Measurements from ENCODE around the gene MOCS3. TPM values are rescaled to one million over a fixed set of nuclear protein-coding genes. Genes with fewer than 3 reads are reported as not detected.
A peak's percentile ranks its signal among the peaks of the same experiment; 100 is the strongest.

MOCS3 gene
- total and polyA plus RNA-seq, 10 of the 15 experiments (the other 5 are each of a cell fraction or from before 2014, with no cell fraction given), result 0.87 to 5.9 (median 3.6) TPM

DNA sequence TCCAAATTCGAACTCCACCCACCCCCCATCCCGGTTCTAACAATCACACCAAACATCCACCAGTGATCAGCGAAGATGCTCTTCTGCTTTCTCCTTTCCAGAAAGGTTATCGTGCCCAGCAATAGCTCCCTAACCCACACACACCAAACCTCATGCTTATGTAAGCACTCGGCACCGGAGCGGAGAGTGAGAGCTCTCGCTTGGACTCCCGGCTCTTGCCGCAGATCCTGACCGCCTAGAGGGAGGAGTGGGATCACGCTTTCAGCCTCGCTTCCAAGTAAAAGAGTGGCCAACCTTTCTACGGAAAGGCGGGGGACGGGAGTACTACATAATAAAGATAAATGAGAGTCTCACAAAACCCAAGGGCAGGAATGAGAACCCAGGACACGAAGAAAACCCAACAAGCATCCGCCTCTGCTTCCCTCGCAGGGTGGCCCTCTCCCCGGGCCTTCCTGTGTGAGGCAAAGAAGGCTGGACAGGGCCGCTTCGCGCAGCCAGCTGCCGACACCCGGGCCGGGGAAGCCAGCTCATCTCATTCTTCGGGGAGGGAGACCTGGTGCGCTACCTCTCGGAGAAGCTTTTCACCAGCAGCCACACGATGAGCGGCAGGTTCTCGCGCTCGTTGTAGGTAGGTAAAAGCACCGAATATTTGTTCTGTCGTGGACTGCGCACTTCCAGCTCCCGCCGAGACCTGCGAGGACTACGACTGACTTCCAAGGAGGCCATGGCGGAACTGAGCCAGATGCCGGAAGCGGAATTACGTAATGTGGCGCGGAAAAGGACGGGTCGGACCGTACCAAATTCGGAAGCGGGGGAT lies 612 bp upstream of the MOCS3 start, which contains the start of gene DPM1 (continued):
- TF ChIP-seq IRF4 (IDR thresholded peaks at IDR 0.05; ENCODE audit: low read depth, low read length) (0 out of 2 replicates have a peak, but pooled peaks have one; percentile 29), TAF1 (IDR thresholded peaks at IDR 0.05; ENCODE audit: borderline replicate concordance, low read depth, low read length) (peak; percentile 100), ZNF622 (IDR thresholded peaks at IDR 0.05) (no peak), LARP7 (IDR thresholded peaks at IDR 0.05) (peak; percentile 60; the same call in 1 of the 2 replicates), HCFC1 (IDR thresholded peaks at IDR 0.05; ENCODE audit: low read length) (peak; percentile 38; the same call in 1 of the 2 replicates), POLR2A (IDR thresholded peaks at IDR 0.05; ENCODE audit: low read depth, low read length) (peak; percentile 99), SREBF1 (IDR thresholded peaks at IDR 0.05; ENCODE audit: low read length) (no peak), CBFB (IDR thresholded peaks at IDR 0.05; ENCODE audit: low read depth) (peak; percentile 74; the same call in 1 of the 2 replicates), SIX5 (IDR thresholded peaks at IDR 0.05; ENCODE audit: low read depth, low read length, severe bottlenecking) (no peak), RUNX3 (IDR thresholded peaks at IDR 0.05; ENCODE audit: low read length) (peak; percentile 43; the same call in 1 of the 2 replicates), ZNF207 (IDR thresholded peaks at IDR 0.05; ENCODE audit: borderline replicate concordance) (0 out of 2 replicates have a peak, but pooled peaks have one; percentile 88), POLR2AphosphoS5 (IDR thresholded peaks at IDR 0.05; ENCODE audit: low read length) (peak; percentile 99), PML (IDR thresholded peaks at IDR 0.05; ENCODE audit: low read length) (peak; percentile 96)
- TF ChIP-seq, protein P1, sequence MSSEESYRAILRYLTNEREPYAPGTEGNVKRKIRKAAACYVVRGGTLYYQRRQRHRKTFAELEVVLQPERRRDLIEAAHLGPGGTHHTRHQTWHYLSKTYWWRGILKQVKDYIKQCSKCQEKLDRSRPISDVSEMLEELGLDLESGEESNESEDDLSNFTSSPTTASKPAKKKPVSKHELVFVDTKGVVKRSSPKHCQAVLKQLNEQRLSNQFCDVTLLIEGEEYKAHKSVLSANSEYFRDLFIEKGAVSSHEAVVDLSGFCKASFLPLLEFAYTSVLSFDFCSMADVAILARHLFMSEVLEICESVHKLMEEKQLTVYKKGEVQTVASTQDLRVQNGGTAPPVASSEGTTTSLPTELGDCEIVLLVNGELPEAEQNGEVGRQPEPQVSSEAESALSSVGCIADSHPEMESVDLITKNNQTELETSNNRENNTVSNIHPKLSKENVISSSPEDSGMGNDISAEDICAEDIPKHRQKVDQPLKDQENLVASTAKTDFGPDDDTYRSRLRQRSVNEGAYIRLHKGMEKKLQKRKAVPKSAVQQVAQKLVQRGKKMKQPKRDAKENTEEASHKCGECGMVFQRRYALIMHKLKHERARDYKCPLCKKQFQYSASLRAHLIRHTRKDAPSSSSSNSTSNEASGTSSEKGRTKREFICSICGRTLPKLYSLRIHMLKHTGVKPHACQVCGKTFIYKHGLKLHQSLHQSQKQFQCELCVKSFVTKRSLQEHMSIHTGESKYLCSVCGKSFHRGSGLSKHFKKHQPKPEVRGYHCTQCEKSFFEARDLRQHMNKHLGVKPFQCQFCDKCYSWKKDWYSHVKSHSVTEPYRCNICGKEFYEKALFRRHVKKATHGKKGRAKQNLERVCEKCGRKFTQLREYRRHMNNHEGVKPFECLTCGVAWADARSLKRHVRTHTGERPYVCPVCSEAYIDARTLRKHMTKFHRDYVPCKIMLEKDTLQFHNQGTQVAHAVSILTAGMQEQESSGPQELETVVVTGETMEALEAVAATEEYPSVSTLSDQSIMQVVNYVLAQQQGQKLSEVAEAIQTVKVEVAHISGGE (CRISPR knock-in tag; IDR thresholded peaks at IDR 0.05), result no peak
- TF ChIP-seq, protein P2, sequence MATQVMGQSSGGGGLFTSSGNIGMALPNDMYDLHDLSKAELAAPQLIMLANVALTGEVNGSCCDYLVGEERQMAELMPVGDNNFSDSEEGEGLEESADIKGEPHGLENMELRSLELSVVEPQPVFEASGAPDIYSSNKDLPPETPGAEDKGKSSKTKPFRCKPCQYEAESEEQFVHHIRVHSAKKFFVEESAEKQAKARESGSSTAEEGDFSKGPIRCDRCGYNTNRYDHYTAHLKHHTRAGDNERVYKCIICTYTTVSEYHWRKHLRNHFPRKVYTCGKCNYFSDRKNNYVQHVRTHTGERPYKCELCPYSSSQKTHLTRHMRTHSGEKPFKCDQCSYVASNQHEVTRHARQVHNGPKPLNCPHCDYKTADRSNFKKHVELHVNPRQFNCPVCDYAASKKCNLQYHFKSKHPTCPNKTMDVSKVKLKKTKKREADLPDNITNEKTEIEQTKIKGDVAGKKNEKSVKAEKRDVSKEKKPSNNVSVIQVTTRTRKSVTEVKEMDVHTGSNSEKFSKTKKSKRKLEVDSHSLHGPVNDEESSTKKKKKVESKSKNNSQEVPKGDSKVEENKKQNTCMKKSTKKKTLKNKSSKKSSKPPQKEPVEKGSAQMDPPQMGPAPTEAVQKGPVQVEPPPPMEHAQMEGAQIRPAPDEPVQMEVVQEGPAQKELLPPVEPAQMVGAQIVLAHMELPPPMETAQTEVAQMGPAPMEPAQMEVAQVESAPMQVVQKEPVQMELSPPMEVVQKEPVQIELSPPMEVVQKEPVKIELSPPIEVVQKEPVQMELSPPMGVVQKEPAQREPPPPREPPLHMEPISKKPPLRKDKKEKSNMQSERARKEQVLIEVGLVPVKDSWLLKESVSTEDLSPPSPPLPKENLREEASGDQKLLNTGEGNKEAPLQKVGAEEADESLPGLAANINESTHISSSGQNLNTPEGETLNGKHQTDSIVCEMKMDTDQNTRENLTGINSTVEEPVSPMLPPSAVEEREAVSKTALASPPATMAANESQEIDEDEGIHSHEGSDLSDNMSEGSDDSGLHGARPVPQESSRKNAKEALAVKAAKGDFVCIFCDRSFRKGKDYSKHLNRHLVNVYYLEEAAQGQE (IDR thresholded peaks at IDR 0.05; ENCODE audit: low read depth, low read length), result peak; percentile 47; the same call in 1 of the 2 replicates
- TF ChIP-seq, protein P3, sequence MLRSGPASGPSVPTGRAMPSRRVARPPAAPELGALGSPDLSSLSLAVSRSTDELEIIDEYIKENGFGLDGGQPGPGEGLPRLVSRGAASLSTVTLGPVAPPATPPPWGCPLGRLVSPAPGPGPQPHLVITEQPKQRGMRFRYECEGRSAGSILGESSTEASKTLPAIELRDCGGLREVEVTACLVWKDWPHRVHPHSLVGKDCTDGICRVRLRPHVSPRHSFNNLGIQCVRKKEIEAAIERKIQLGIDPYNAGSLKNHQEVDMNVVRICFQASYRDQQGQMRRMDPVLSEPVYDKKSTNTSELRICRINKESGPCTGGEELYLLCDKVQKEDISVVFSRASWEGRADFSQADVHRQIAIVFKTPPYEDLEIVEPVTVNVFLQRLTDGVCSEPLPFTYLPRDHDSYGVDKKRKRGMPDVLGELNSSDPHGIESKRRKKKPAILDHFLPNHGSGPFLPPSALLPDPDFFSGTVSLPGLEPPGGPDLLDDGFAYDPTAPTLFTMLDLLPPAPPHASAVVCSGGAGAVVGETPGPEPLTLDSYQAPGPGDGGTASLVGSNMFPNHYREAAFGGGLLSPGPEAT (IDR thresholded peaks at IDR 0.05; ENCODE audit: low read depth), result peak; percentile 96
- TF ChIP-seq, protein P4, sequence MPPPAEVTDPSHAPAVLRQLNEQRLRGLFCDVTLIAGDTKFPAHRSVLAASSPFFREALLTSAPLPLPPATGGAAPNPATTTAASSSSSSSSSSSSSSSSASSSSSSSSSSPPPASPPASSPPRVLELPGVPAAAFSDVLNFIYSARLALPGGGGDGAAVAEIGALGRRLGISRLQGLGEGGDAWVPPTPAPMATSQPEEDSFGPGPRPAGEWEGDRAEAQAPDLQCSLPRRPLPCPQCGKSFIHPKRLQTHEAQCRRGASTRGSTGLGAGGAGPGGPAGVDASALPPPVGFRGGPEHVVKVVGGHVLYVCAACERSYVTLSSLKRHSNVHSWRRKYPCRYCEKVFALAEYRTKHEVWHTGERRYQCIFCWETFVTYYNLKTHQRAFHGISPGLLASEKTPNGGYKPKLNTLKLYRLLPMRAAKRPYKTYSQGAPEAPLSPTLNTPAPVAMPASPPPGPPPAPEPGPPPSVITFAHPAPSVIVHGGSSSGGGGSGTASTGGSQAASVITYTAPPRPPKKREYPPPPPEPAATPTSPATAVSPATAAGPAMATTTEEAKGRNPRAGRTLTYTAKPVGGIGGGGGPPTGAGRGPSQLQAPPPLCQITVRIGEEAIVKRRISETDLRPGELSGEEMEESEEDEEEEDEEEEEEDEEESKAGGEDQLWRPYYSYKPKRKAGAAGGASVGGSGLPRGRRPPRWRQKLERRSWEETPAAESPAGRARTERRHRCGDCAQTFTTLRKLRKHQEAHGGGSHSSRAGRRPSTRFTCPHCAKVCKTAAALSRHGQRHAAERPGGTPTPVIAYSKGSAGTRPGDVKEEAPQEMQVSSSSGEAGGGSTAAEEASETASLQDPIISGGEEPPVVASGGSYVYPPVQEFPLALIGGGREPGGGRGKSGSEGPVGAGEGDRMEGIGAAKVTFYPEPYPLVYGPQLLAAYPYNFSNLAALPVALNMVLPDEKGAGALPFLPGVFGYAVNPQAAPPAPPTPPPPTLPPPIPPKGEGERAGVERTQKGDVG (CRISPR knock-in tag; IDR thresholded peaks at IDR 0.05), result no peak
